ENCODE results near the gene MBD3L4.
"Not testable (repeated sequence)": the region's sequence is repeated elsewhere in the genome, so short reads cannot be mapped to it uniquely, and the experiment has no call there.

Gene MBD3L4

GRCh38 chr19:7052896-7053295 is 12.9 kb upstream of the MBD3L4 start:
- H3K27ac ChIP-seq (ENCODE audit: low read depth, low read length); H3K4me1 ChIP-seq (ENCODE audit: control insufficient read depth in 1 of 2, insufficient read depth in 2 of 2, low read length in 2 of 2); H3K27me3 ChIP-seq (ENCODE audit: control insufficient read depth in 1 of 2, insufficient read depth in 2 of 2, low read length in 2 of 2); H3K9ac ChIP-seq (ENCODE audit: low read depth in 1 of 2, low read length in 2 of 2); H3K4me3 ChIP-seq (ENCODE audit: low read depth in 1 of 2, low read length in 2 of 2); H3K36me3 ChIP-seq (ENCODE audit: control insufficient read depth in 1 of 2, insufficient read depth in 2 of 2, low read length in 2 of 2); H3K9me3 ChIP-seq (ENCODE audit: control insufficient read depth in 1 of 2, low read length in 2 of 2): not testable (repeated sequence)

GRCh38 chr19:7051421-7051820 is 11.4 kb upstream of the MBD3L4 start:
- not testable (repeated sequence) for H3K9me3 ChIP-seq (ENCODE audit: control insufficient read depth in 1 of 2, low read length in 2 of 2); H3K27ac ChIP-seq (ENCODE audit: low read depth, low read length); H3K9ac ChIP-seq (ENCODE audit: low read depth in 1 of 2, low read length in 2 of 2); H3K4me1 ChIP-seq (ENCODE audit: control insufficient read depth in 1 of 2, insufficient read depth in 2 of 2, low read length in 2 of 2); H3K4me3 ChIP-seq (ENCODE audit: low read depth in 1 of 2, low read length in 2 of 2); H3K36me3 ChIP-seq (ENCODE audit: control insufficient read depth in 1 of 2, insufficient read depth in 2 of 2, low read length in 2 of 2); H3K27me3 ChIP-seq (ENCODE audit: control insufficient read depth in 1 of 2, insufficient read depth in 2 of 2, low read length in 2 of 2)

- H3K9ac ChIP-seq (ENCODE audit: low read depth in 1 of 2, low read length in 2 of 2); H3K4me1 ChIP-seq (ENCODE audit: control insufficient read depth in 1 of 2, insufficient read depth in 2 of 2, low read length in 2 of 2); H3K4me3 ChIP-seq (ENCODE audit: low read depth in 1 of 2, low read length in 2 of 2); H3K27ac ChIP-seq (ENCODE audit: low read depth, low read length); H3K9me3 ChIP-seq (ENCODE audit: control insufficient read depth in 1 of 2, low read length in 2 of 2); H3K27me3 ChIP-seq (ENCODE audit: control insufficient read depth in 1 of 2, insufficient read depth in 2 of 2, low read length in 2 of 2); H3K36me3 ChIP-seq (ENCODE audit: control insufficient read depth in 1 of 2, insufficient read depth in 2 of 2, low read length in 2 of 2): not testable (repeated sequence)
Observed at GRCh38 chr19:7049021-7049420, 9.0 kb upstream of the MBD3L4 start, which contains the start of gene MBD3L2. Gene MBD3L2, plus strand, starts transcription at chr19:7049321. Its CDS starts 53 bp downstream, at chr19:7049374.

- not testable (repeated sequence) for H3K4me3 ChIP-seq (ENCODE audit: low read depth in 1 of 2, low read length in 2 of 2); H3K27ac ChIP-seq (ENCODE audit: low read depth, low read length); H3K4me1 ChIP-seq (ENCODE audit: control insufficient read depth in 1 of 2, insufficient read depth in 2 of 2, low read length in 2 of 2); H3K27me3 ChIP-seq (ENCODE audit: control insufficient read depth in 1 of 2, insufficient read depth in 2 of 2, low read length in 2 of 2); H3K9me3 ChIP-seq (ENCODE audit: control insufficient read depth in 1 of 2, low read length in 2 of 2); H3K36me3 ChIP-seq (ENCODE audit: control insufficient read depth in 1 of 2, insufficient read depth in 2 of 2, low read length in 2 of 2); H3K9ac ChIP-seq (ENCODE audit: low read depth in 1 of 2, low read length in 2 of 2)
Observed at GRCh38 chr19:7041563-7041962, 1.6 kb upstream of the MBD3L4 start.

GRCh38 chr19:7030278-7030677 is 9.7 kb downstream of the MBD3L4 start, which contains the start of gene MBD3L5:
Gene MBD3L5, plus strand, starts transcription at chr19:7030578. Its CDS starts 34 bp downstream, at chr19:7030612.
- not testable (repeated sequence) for H3K27me3 ChIP-seq (ENCODE audit: control insufficient read depth in 1 of 2, insufficient read depth in 2 of 2, low read length in 2 of 2); H3K9me3 ChIP-seq (ENCODE audit: control insufficient read depth in 1 of 2, low read length in 2 of 2); H3K4me1 ChIP-seq (ENCODE audit: control insufficient read depth in 1 of 2, insufficient read depth in 2 of 2, low read length in 2 of 2); H3K36me3 ChIP-seq (ENCODE audit: control insufficient read depth in 1 of 2, insufficient read depth in 2 of 2, low read length in 2 of 2); H3K9ac ChIP-seq (ENCODE audit: low read depth in 1 of 2, low read length in 2 of 2); H3K27ac ChIP-seq (ENCODE audit: low read depth, low read length); H3K4me3 ChIP-seq (ENCODE audit: low read depth in 1 of 2, low read length in 2 of 2)

- not testable (repeated sequence) for H3K4me1 ChIP-seq (ENCODE audit: control insufficient read depth in 1 of 2, insufficient read depth in 2 of 2, low read length in 2 of 2); H3K27me3 ChIP-seq (ENCODE audit: control insufficient read depth in 1 of 2, insufficient read depth in 2 of 2, low read length in 2 of 2); H3K9ac ChIP-seq (ENCODE audit: low read depth in 1 of 2, low read length in 2 of 2); H3K9me3 ChIP-seq (ENCODE audit: control insufficient read depth in 1 of 2, low read length in 2 of 2); H3K4me3 ChIP-seq (ENCODE audit: low read depth in 1 of 2, low read length in 2 of 2); H3K27ac ChIP-seq (ENCODE audit: low read depth, low read length); H3K36me3 ChIP-seq (ENCODE audit: control insufficient read depth in 1 of 2, insufficient read depth in 2 of 2, low read length in 2 of 2)
Observed at GRCh38 chr19:7028790-7029189, 11.2 kb downstream of the MBD3L4 start.

GRCh38 chr19:7021331-7021730 is 18.6 kb downstream of the MBD3L4 start, which contains the start of gene MBD3L2B:
Gene MBD3L2B, minus strand, starts transcription at chr19:7021431. Its CDS starts 34 bp downstream, at chr19:7021397.
- H3K4me1 ChIP-seq (ENCODE audit: control insufficient read depth in 1 of 2, insufficient read depth in 2 of 2, low read length in 2 of 2); H3K27me3 ChIP-seq (ENCODE audit: control insufficient read depth in 1 of 2, insufficient read depth in 2 of 2, low read length in 2 of 2); H3K27ac ChIP-seq (ENCODE audit: low read depth, low read length); H3K9me3 ChIP-seq (ENCODE audit: control insufficient read depth in 1 of 2, low read length in 2 of 2); H3K4me3 ChIP-seq (ENCODE audit: low read depth in 1 of 2, low read length in 2 of 2); H3K9ac ChIP-seq (ENCODE audit: low read depth in 1 of 2, low read length in 2 of 2); H3K36me3 ChIP-seq (ENCODE audit: control insufficient read depth in 1 of 2, insufficient read depth in 2 of 2, low read length in 2 of 2): not testable (repeated sequence)

- no peak overlapping the region for H3K9ac ChIP-seq (ENCODE audit: low read depth in 1 of 2, low read length in 2 of 2)
- H3K4me1 ChIP-seq (ENCODE audit: control insufficient read depth in 1 of 2, insufficient read depth in 2 of 2, low read length in 2 of 2): no peaks in the 10 kb centered on the region
- no peaks in the 10 kb centered on the region for H3K9me3 ChIP-seq (ENCODE audit: control insufficient read depth in 1 of 2, low read length in 2 of 2)
Observed at GRCh38 chr19:7018828-7019227, 21.2 kb downstream of the MBD3L4 start.

GRCh38 chr19:7013678-7014077 is 26.3 kb downstream of the MBD3L4 start:
- Histone ChIP-seq H3K36me3 (ENCODE audit: control insufficient read depth in 1 of 2, insufficient read depth in 2 of 2, low read length in 2 of 2) (no peaks in the 10 kb centered on the region), H3K27me3 (ENCODE audit: control insufficient read depth in 1 of 2, insufficient read depth in 2 of 2, low read length in 2 of 2) (no peaks in the 10 kb centered on the region), H3K9ac (ENCODE audit: low read depth in 1 of 2, low read length in 2 of 2) (no peak overlapping the region), H3K4me3 (ENCODE audit: low read depth in 1 of 2, low read length in 2 of 2) (no peak overlapping the region), H3K9me3 (ENCODE audit: control insufficient read depth in 1 of 2, low read length in 2 of 2) (no peaks in the 10 kb centered on the region), H3K4me1 (ENCODE audit: control insufficient read depth in 1 of 2, insufficient read depth in 2 of 2, low read length in 2 of 2) (no peaks in the 10 kb centered on the region), H3K27ac (ENCODE audit: low read depth, low read length) (no peak overlapping the region)

More at GRCh38 chr19:7018828-7019227, 21.2 kb downstream of the MBD3L4 start:
- Histone ChIP-seq H3K27me3 (ENCODE audit: control insufficient read depth in 1 of 2, insufficient read depth in 2 of 2, low read length in 2 of 2) (no peaks in the 10 kb centered on the region), H3K36me3 (ENCODE audit: control insufficient read depth in 1 of 2, insufficient read depth in 2 of 2, low read length in 2 of 2) (no peaks in the 10 kb centered on the region), H3K4me3 (ENCODE audit: low read depth in 1 of 2, low read length in 2 of 2) (no peak overlapping the region), H3K27ac (ENCODE audit: low read depth, low read length) (no peak overlapping the region)

GRCh38 chr19:7010722-7011593 is 29.0 kb downstream of the MBD3L4 start:
- no peaks in the 10 kb centered on the region for H3K4me1 ChIP-seq (ENCODE audit: control insufficient read depth in 1 of 2, insufficient read depth in 2 of 2, low read length in 2 of 2)
- no peaks in the 10 kb centered on the region for H3K36me3 ChIP-seq (ENCODE audit: control insufficient read depth in 1 of 2, insufficient read depth in 2 of 2, low read length in 2 of 2)
- H3K27ac ChIP-seq (ENCODE audit: low read depth, low read length): no peak overlapping the region
- H3K9me3 ChIP-seq (ENCODE audit: control insufficient read depth in 1 of 2, low read length in 2 of 2): no peaks in the 10 kb centered on the region
- H3K27me3 ChIP-seq (ENCODE audit: control insufficient read depth in 1 of 2, insufficient read depth in 2 of 2, low read length in 2 of 2): no peaks in the 10 kb centered on the region
- H3K9ac ChIP-seq (ENCODE audit: low read depth in 1 of 2, low read length in 2 of 2): no peak overlapping the region
- H3K4me3 ChIP-seq (ENCODE audit: low read depth in 1 of 2, low read length in 2 of 2): no peak overlapping the region
